Activated CD8-positive, alpha-beta memory T cell treated with anti-CD3 and anti-CD28 coated beads for 1 hour (primary cell): ENCODE measurements around the gene ORAI2.
"Not testable (repeated sequence)": the region's sequence is repeated elsewhere in the genome, so short reads cannot be mapped to it uniquely, and the experiment has no call there.

Source experiments
- DNase-seq, 2 donors: peaks; one replicate each; pipeline ENCODE4 v3.0.0-alpha.2; 2020; ENCODE audit warnings: low read depth in 1 of 2; ENCODE audit errors: extremely low read depth in 1 of 2

Gene ORAI2

GRCh38 chr7:102494473-102495149 lies 61.2 kb downstream of the ORAI2 start:
- not testable (repeated sequence) for DNase-seq

GRCh38 chr7:102496861-102497260 lies 63.5 kb downstream of the ORAI2 start:
- not testable (repeated sequence) for DNase-seq

GRCh38 chr7:102497308-102497707 lies 63.9 kb downstream of the ORAI2 start:
- not testable (repeated sequence) for DNase-seq

GRCh38 chr7:102498321-102498720 lies 64.9 kb downstream of the ORAI2 start:
- DNase-seq, result not testable (repeated sequence)

GRCh38 chr7:102503141-102503540 lies 69.8 kb downstream of the ORAI2 start:
- DNase-seq, result not testable (repeated sequence)

- DNase-seq, result not testable (repeated sequence)
Observed at GRCh38 chr7:102505298-102506185, 72.2 kb downstream of the ORAI2 start.
